UCSD-AML1 (cell line): ENCODE data around the gene GOLPH3.
"Not testable (repeated sequence)": the region's sequence is repeated elsewhere in the genome, so short reads cannot be mapped to it uniquely, and the experiment has no call there.

Experiments used
- DNase-seq: peaks from one replicate; lab custom pipeline; 2025; ENCODE audit not compliant: unreplicated experiment; lab: John Stamatoyannopoulos, UW

GOLPH3 gene

DNA sequence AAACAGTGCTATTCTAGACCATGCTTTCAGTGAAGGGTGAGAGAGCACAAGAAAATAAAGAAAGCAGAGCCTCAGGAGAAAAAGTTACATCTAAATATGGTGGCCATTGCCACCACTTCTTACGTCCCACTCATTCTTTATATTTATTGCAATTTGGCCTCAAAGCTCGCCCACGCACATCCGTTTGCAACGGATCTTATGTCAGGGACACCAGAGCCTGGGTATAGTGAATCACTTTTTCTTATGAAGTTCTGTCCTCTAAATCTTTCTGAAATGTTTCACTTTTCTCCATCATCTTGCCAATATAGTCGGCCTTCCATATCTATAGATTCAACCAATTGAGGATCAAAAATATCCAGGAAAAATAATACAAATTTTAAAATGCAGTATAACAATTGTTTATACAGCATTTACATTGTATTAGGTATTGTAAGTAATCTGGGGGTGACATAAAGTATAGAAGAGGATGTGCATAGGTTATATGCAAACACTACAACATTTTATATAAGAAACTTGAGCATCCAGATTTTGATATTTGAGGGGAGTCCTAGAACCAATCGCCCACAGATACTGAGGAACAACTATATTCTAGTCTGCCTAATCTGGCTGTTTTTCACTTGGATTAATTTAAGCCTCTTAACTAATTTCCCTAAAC lies 35.2 kb downstream of the GOLPH3 start:
- no peak for DNase-seq

GRCh38 chr5:32136342-32136741 lies 37.8 kb downstream of the GOLPH3 start:
- DNase-seq = no peak

- no peak for DNase-seq
These were observed 39.0 kb downstream of the GOLPH3 start for GRCh38 chr5:32135086-32135485.

- DNase-seq = no peak
These were observed 41.4 kb downstream of the GOLPH3 start for GRCh38 chr5:32132757-32133156.

DNA sequence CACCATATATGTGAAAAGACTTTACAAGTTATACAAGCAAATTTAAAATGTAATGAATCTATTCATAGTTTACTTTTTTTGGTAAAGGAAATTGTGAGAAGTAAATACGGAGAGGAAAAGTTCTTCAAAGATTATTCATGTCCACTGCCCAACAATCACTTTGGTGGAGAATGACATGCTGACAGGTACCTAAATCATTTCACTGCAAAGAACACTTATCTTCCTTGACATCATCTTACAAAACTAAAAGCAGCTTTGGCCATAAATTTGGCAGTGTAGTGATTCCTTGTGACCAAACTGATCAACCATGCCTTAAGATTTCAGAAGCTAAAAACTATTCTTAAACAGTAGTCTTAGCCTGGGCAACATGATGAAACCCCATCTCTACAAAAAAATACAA lies 42.5 kb downstream of the GOLPH3 start:
- DNase-seq = no peak

DNA sequence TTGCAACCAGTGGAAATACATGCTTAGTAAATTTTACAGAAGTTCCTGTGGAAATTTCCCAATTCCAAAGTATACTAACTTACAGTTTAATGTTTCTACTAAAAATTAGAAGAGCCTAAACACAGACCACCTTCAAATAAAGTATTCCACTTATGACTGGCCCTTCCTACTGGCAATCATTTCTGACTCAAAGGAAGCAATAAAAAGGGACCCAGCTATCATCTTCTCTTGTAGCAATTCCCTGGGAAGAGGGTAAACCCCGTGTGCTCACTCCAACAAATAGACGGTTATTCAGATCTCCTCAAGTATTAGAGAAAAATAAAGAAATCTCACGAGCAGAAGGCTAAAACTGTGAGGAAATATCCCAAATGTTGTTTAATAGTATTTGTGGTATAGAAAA lies 43.3 kb downstream of the GOLPH3 start:
- no peak for DNase-seq

GRCh38 chr5:32129074-32129598 lies 45.0 kb downstream of the GOLPH3 start:
- no peak for DNase-seq

- no peak for DNase-seq
These were observed 46.4 kb downstream of the GOLPH3 start for GRCh38 chr5:32127711-32128110.

DNA sequence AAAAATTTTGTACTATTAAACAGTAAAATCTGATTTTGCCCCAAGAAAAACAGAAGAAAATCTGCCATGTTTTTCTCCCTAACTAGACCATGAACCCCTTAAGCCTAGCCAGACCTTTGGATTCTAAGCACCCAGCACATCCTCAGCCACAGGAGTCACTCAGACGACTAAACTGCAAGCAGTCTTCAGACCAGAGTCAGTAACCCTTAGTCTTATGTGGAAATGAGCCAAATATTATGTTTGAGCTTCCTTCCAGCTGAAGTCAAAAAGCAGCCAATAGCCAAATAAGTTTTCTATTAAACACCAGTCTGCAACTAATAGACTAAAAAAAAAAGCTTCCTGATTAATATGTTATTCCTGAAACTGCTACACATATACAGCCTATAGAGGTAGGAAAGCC lies 47.4 kb downstream of the GOLPH3 start:
- no peak for DNase-seq

- no peak for DNase-seq
These were observed 50.0 kb downstream of the GOLPH3 start for GRCh38 chr5:32123889-32124676.

GRCh38 chr5:32123058-32123805 lies 50.9 kb downstream of the GOLPH3 start:
- no peak for DNase-seq

GRCh38 chr5:32118922-32119321 lies 55.2 kb downstream of the GOLPH3 start:
- not testable (repeated sequence) for DNase-seq

GRCh38 chr5:32116574-32117313 lies 57.4 kb downstream of the GOLPH3 start:
- DNase-seq = no peak

DNA sequence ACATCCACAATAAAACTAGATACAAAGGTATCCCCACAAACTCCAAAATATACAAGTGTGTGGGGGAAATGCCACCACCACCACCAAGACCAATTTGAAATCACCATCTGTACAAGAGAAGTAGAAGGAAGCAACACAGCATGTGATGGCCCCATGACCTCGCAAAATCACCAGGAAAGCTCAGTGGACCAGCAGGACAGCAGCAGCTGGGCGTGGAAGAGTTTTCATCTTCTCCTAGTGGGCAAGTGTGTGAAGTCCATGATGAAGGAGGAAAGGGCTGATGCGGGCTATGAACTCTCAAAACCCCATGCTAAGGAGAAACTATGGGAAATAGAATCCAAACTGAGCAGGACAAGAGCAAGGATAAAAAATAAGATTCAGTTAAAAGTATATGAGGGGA lies 58.1 kb downstream of the GOLPH3 start:
- no peak for DNase-seq

DNA sequence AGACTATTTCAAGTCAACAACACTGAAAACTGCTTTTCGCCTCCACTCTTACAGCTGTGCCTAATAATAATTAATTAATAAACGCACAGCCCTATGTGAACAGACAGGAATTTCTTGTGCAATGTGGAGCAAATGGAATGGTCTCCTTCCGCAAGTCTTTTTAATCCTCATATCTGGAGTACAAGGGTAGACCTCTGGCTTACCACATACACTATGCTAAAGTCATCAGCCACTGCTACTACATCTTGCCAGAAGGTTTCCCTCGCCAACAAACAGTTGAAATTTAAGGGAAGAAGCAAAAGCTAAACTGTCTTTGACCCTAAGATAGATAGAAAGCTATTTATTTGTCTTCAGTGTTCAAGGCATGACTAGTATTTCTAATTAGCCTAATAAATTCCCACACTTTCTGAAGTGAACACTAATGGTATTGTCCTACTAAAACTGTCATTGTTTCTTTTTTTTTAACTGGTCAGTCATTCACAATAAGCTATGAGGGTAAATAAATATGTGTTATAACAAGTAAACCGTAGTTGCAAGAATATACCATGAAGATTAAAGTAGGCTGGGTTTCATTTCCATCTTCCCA lies 63.9 kb downstream of the GOLPH3 start:
- no peak for DNase-seq

- no peak for DNase-seq
These were observed 64.9 kb downstream of the GOLPH3 start for GRCh38 chr5:32109236-32109635.

DNA sequence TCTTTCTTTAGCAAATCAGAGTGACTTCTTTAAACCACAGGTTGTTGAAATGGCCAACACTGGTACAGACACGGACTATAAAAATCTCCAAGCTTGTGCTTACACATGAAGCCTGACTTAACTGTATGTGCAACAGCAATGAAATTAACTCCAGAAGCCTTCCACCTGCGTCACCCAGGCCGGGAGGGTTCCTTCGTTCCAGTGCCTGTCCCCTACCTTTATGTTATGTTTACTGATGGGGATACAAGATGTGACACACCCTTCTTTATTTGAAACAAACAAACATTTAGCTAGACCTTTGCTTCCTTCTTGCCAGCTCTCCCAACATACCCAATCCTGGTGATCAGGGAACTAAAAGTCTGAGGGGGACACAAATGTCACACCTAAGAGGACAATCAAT lies 66.0 kb downstream of the GOLPH3 start:
- DNase-seq = no peak

DNA sequence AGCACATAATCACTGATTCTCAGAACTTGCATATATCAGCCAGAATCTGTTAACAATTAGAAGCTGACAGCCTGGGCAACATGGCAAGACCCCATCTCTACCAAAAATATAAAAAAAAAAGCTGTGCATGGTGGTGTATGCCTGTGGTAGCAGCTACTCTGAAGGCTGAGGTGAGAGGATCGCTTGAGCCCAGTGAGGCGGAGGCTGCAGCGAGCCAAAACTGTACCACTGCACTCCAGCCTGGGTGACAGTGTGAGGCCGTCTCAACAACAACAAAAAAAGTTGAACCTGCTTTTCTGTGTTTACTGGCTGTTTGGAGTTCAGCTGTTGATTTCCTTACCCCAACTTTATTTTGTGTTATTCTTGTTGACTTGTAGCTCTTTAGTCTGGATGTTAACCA lies 66.8 kb downstream of the GOLPH3 start:
- no peak for DNase-seq

DNA sequence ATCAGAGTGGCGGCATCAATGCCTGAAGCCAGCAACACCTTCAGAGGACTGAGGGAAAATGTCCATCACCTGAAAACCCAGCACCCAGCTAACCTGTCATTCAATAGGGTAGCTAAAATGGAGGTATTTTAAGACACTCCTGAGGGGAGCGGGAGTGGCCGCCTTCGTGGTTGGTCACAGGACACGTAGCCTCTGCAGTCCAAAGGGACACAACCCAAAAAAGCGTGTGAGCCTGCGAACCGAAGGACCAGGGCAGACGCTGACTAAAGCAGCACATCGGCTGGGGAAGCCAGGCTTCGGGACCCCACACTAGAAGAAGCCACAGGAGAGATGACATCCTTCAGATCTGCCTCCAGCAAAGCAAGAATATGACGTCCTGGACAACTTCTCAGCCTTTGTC lies 70.6 kb downstream of the GOLPH3 start:
- no peak for DNase-seq

DNA sequence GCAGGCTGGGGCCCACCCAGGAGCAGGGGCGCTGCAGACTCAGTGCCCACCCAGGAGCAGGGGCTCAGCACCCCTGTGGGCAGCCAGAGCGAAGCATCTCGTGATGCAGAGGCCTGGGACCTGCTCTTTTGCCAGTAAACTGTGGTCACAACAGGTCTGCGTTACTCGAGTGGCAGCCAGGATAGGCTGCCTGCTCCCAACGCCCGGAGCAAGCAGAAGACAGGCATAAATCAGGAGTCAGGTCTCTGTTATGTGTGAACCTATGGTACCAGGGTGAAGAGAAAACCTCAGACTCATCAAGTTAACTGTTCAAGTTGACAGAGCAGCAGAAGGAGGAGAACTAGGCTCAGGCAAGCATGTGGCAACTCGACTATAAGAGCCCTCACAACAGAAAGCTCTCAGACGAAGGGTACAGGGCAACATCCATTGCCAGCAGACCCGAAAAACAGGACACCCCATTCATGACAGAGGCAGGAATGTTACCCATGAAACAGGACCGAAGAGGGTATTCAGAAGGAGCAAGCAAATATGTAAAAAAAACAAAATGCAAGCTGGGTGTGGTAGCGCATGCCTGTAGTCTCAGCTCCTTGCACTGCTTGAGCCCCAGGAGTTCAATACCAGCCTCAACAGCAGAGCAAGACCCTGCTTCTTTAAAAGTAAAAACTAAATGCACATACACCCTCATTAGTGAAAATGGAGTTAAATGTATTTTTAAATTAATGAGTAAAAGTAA lies 71.7 kb downstream of the GOLPH3 start:
- no peak for DNase-seq
